ENCODE measurements around the gene CKS1B.

Gene CKS1B

GRCh38 chr1:154956544-154956941, 17.9 kb upstream of the CKS1B start:
- Histone ChIP-seq H2AFZ (ENCODE audit: low read depth) (peak overlapping the region; percentile 17; the same call in 1 of the 2 replicates), H3K27ac (peak overlapping the region; percentile 80), H3K79me2 (ENCODE audit: insufficient read depth, low read depth) (peaks cover 55% of the 10 kb centered on the region)

DNA sequence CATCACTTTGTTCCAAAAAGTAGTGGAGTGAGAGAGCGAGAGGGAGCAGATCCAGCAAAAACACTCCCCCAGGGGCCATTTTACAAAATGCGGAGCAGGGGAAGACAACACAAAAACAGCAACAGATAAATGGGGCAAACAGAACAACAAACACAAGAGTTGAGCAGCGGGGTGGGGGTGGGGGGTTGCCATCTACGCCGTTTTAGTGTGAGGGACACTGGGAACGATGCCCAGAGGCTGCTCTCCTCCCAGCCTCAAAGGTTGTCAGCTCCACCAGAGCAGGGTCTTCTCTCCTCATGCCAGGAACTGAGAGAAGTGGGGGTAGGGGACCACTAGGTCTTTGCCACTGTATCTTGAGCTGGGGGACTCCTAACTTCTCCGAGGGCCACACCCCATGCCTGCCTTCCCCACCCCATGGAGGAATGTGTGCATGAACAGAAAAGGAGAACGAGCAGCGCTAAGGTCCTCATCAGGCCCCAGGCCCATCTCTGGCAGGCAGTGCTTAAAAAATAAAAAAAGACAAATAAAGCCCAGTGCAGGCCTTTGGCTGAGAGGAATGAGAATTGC, 17.3 kb upstream of the CKS1B start:
- Histone ChIP-seq H4K20me1 (ENCODE audit: insufficient read depth) (no peaks in the 10 kb centered on the region), H3K4me3 (IDR thresholded peaks at IDR 0.05; ENCODE audit: insufficient read depth, low read depth, low read length) (peak overlapping the region; percentile 12), H3K27ac (peak overlapping the region; percentile 80; the same call in 1 of the 2 replicates), H3K4me1 (ENCODE audit: low read depth, poor library complexity, severe bottlenecking) (peaks cover 60% of the 10 kb centered on the region), H3K9ac (no peak overlapping the region; the same call in 1 of the 2 replicates), H3K4me2 (peak overlapping the region; percentile 62; the same call in 1 of the 2 replicates), H3K36me3 (ENCODE audit: insufficient read depth) (no peaks in the 10 kb centered on the region), H3K79me2 (ENCODE audit: insufficient read depth, low read depth) (peaks cover 55% of the 10 kb centered on the region), H3K27me3 (ENCODE audit: insufficient read depth, low read depth) (no peaks in the 10 kb centered on the region), H2AFZ (ENCODE audit: low read depth) (no peak overlapping the region)
- TF ChIP-seq CTCF (conservative IDR thresholded peaks at IDR 0.05; ENCODE audit: low read depth, low read length): no peak

More at GRCh38 chr1:154956544-154956941, 17.9 kb upstream of the CKS1B start:
- no peak for TF ChIP-seq CTCF (conservative IDR thresholded peaks at IDR 0.05; ENCODE audit: low read depth, low read length)
- Histone ChIP-seq H3K27me3 (ENCODE audit: insufficient read depth, low read depth) (no peaks in the 10 kb centered on the region), H3K4me2 (peak overlapping the region; percentile 62), H3K4me3 (IDR thresholded peaks at IDR 0.05; ENCODE audit: insufficient read depth, low read depth, low read length) (peak overlapping the region; percentile 99), H3K4me1 (ENCODE audit: low read depth, poor library complexity, severe bottlenecking) (peaks cover 66% of the 10 kb centered on the region), H3K9ac (peak overlapping the region; percentile 60; the same call in 1 of the 2 replicates), H3K36me3 (ENCODE audit: insufficient read depth) (no peaks in the 10 kb centered on the region), H4K20me1 (ENCODE audit: insufficient read depth) (no peaks in the 10 kb centered on the region)

GRCh38 chr1:154958036-154958435, 16.4 kb upstream of the CKS1B start:
- no peak overlapping the region for H3K9ac ChIP-seq
- H3K27me3 ChIP-seq (ENCODE audit: insufficient read depth, low read depth): no peaks in the 10 kb centered on the region
- peaks cover 58% of the 10 kb centered on the region for H3K4me1 ChIP-seq (ENCODE audit: low read depth, poor library complexity, severe bottlenecking)
- H4K20me1 ChIP-seq (ENCODE audit: insufficient read depth): no peaks in the 10 kb centered on the region
- no peak overlapping the region for H2AFZ ChIP-seq (ENCODE audit: low read depth)
- no peak overlapping the region for H3K4me2 ChIP-seq
- H3K27ac ChIP-seq: no peak overlapping the region; the same call in 1 of the 2 replicates
- peak overlapping the region; percentile 12 for H3K4me3 ChIP-seq (IDR thresholded peaks at IDR 0.05; ENCODE audit: insufficient read depth, low read depth, low read length)
- TF ChIP-seq CTCF (conservative IDR thresholded peaks at IDR 0.05; ENCODE audit: low read depth, low read length): no peak
- no peaks in the 10 kb centered on the region for H3K36me3 ChIP-seq (ENCODE audit: insufficient read depth)
- H3K79me2 ChIP-seq (ENCODE audit: insufficient read depth, low read depth): peaks cover 48% of the 10 kb centered on the region

DNA sequence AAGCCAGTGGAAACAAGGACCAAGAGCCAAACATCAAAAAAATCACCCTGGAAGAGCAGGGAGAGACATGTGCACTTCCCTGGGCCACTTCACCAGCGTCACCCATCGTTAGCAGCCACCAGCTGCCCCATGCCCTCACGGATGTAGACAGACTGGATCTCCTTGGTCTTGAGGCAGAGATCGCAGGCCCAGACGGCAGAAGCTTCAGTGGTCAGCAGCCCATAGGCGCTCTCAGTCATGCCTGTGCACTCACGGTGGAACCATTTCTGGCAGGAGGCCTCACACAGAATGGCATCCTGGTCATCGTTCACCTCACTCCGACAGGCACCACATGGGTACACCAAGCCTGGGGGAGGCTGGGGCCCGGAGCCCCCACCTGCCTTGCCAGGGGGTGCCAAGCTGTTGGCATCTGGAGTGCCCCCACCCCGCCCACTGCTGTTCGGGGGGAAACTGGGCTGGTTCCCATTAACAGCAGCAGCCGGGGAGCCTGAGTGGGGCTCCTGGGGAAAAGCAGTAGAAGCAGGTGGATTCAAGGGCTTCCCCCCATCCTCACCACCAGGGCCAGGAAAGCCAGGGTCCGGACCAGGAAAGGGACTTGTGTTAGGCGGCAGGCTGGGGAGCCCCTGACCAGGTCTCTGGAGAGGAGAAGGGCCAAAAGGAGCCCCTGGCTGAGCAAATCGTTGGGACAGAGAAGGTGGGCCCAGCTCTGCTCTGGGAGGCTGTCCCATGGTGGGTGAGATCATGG, 15.6 kb upstream of the CKS1B start:
- Histone ChIP-seq H3K36me3 (ENCODE audit: insufficient read depth) (peaks cover 7% of the 10 kb centered on the region; the same call in 1 of the 2 replicates), H2AFZ (ENCODE audit: low read depth) (no peak overlapping the region), H3K4me2 (no peak overlapping the region), H3K27ac (no peak overlapping the region; the same call in 1 of the 2 replicates), H3K9ac (no peak overlapping the region), H4K20me1 (ENCODE audit: insufficient read depth) (no peaks in the 10 kb centered on the region), H3K4me3 (IDR thresholded peaks at IDR 0.05; ENCODE audit: insufficient read depth, low read depth, low read length) (no peak overlapping the region), H3K4me1 (ENCODE audit: low read depth, poor library complexity, severe bottlenecking) (peaks cover 58% of the 10 kb centered on the region), H3K27me3 (ENCODE audit: insufficient read depth, low read depth) (no peaks in the 10 kb centered on the region), H3K79me2 (ENCODE audit: insufficient read depth, low read depth) (peaks cover 48% of the 10 kb centered on the region)
- no peak for TF ChIP-seq CTCF (conservative IDR thresholded peaks at IDR 0.05; ENCODE audit: low read depth, low read length)

All from KMS-11 (cell line).